ENCODE measurements around the gene C1orf74.

Gene C1orf74

DNA sequence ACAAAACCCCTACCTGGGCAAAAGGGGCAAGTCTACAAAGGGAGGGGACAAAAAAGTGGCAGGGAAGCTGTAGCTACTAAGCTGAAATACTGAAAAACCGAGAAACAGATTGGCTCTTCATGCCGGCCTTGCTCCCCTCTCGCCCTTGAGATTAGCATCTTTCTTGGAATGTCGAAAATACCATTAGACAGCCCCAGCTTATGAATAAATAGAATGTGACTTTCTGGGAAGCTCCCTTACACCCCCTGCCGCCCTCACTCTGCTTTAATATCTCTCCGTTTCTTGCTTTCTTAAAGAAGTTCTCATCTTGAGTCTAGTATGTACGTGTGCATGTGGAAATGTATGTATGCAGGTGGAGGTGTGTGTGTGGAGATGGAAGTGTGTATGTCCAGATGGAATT is 14.4 kb downstream of the C1orf74 start:
- TF ChIP-seq, protein P1, sequence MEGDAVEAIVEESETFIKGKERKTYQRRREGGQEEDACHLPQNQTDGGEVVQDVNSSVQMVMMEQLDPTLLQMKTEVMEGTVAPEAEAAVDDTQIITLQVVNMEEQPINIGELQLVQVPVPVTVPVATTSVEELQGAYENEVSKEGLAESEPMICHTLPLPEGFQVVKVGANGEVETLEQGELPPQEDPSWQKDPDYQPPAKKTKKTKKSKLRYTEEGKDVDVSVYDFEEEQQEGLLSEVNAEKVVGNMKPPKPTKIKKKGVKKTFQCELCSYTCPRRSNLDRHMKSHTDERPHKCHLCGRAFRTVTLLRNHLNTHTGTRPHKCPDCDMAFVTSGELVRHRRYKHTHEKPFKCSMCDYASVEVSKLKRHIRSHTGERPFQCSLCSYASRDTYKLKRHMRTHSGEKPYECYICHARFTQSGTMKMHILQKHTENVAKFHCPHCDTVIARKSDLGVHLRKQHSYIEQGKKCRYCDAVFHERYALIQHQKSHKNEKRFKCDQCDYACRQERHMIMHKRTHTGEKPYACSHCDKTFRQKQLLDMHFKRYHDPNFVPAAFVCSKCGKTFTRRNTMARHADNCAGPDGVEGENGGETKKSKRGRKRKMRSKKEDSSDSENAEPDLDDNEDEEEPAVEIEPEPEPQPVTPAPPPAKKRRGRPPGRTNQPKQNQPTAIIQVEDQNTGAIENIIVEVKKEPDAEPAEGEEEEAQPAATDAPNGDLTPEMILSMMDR (IDR thresholded peaks at IDR 0.05; ENCODE audit: borderline replicate concordance, insufficient read depth, low read depth, low read length), result no peak
- peak overlapping the region; percentile 60 for H3K4me3 ChIP-seq (ENCODE audit: low read depth, low read length)

DNA sequence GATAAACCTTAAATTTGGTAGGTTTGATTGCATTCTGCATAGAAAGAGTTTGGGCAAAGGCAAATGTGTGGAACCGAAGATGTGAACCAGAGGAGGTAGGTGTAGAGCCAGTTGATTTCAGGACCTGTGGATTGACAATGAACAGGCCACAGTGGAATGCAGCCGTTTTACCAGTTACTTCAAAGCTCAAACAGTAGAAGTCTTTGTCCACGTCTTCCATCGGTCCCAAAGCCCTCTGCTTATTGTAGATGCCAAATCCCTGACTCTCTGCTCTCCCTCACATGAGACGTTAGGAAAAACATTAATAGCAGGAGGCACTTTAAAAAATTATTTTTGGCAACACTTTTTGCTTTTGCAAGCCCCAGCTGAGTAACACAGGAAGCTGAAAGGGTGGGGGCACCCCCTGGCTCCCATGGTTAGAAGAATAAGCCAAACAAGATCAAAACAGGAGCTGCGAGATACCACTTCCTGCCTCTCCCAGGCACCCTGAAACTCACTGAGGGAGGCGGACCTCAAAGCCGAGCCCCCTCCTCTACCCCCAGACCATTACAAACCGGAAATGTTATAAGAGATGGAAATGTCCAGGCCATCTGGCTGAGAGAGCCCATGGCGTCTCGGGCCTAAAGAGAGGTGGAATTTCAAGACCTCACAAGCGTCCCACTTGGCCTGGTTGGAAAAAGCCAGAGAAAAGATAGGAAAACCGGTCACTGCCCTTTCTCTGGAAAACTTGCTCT is 15.0 kb downstream of the C1orf74 start:
- peak overlapping the region; percentile 60 for H3K4me3 ChIP-seq (ENCODE audit: low read depth, low read length)
- TF ChIP-seq, protein P1 (IDR thresholded peaks at IDR 0.05; ENCODE audit: borderline replicate concordance, insufficient read depth, low read depth, low read length), result no peak

DNA sequence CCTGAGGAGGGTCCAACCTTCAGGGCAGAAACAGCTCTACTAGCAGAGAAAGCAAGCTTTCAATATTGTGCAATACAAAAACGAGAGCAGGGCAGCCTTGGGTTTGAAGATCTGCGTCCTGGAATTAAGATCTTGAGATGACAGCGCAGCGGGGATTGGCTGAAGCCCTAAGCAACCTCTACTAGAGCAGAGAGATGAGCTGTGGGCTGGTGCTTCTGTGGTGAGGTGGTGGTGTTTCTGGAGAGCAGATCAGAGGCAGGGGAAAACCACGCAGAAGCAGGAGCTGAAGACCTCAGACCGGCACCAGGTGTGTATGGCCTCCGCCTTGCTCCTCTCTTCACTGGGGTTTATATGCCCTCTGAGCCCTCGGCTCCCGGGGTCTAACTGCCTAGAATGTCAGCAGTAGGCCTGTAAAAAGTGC is 16.0 kb downstream of the C1orf74 start:
- TF ChIP-seq, protein P1 (IDR thresholded peaks at IDR 0.05; ENCODE audit: borderline replicate concordance, insufficient read depth, low read depth, low read length), result no peak
- H3K4me3 ChIP-seq (ENCODE audit: low read depth, low read length), result peak overlapping the region; percentile 60

DNA sequence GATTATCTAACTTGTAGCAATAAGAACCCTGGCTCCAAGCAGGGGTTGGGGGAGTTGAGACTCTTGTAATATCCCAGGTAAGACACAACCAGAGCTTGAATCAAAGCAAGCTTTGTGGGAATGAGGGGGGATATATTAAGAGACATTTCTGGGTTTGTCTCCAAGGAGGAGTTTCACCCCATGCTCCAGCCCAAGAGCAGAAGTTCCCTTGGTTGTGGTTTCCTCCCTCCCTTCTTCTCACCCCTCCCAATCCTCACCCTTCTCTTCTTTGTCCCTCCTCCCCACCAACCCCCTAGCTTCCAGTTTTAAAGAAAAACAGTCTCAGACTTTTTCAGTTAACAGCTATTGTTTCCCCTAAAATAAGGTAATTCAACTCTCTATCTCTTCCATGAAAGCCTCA is 16.7 kb downstream of the C1orf74 start:
- TF ChIP-seq, protein P1 (IDR thresholded peaks at IDR 0.05; ENCODE audit: borderline replicate concordance, insufficient read depth, low read depth, low read length), result no peak
- no peak overlapping the region for H3K4me3 ChIP-seq (ENCODE audit: low read depth, low read length)

DNA sequence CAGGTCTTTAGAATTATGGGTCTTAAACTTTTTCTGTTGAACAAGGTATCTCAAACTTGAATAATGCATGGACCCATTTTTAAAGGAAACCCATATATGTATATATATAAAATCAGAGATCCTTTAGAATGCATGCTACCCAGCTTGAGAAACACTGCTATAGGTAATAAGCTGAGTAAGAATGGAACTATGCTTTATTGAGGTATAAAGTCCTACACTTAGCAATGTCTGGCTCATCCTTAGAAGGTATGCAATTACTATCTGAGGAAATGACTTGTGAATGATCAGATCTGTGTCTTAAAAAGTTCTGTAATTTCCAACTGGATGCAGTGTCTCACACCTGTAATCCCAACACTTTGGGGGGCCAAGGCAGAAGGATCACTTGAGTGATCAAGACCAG is 17.3 kb downstream of the C1orf74 start:
- no peak overlapping the region for H3K4me3 ChIP-seq (ENCODE audit: low read depth, low read length)
- TF ChIP-seq, protein P1 (IDR thresholded peaks at IDR 0.05; ENCODE audit: borderline replicate concordance, insufficient read depth, low read depth, low read length), result no peak

DNA sequence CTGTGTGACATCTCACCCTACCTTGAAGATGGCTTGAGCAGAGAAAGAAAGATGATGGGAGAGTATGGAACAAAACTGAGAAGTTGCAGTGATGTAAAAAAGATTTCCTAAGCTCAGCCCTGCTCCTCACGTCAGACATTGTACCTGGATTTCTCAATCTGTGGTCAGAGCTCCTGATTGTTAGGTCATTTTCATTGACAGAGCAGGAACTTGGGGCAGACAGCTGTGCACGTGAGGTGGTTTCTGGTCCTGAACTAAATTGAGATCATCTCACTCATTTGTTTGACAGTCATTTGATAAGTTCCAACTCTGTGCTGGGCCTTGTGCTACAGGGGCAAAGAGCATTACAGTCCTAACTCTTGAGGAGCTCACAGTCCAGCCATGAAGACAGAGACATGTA is 18.3 kb downstream of the C1orf74 start:
- no peak overlapping the region for H3K4me3 ChIP-seq (ENCODE audit: low read depth, low read length)
- TF ChIP-seq, protein P1 (IDR thresholded peaks at IDR 0.05; ENCODE audit: borderline replicate concordance, insufficient read depth, low read depth, low read length), result no peak

DNA sequence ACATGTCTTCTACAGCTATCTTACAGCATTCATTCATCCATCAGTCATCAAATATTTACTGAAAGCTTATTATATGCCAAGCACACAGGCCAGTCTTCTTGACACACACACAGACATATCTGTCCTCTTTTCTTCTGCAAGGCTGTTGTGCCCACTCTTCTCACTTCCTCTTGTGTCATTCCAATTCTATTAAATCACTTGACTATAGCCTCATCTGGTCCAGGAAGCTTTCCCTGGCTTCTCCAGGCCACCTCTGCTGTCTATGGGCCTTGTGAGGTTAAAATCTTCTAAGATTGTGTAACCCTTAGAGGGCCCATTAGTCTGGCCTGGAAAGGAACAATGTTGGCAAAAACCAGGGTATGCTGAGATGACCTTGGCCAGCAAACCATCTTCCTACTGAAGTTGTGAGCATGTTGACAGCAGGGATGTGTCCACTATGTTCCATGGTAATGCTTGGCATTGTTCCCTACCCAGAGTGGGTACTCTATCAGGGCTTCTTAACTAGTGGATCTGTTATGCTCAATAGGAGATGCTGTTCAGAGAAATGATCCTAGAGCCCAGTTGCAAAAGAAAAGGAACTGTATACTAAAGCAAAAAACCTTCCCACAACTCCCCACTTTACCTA is 23.2 kb downstream of the C1orf74 start:
- no peak overlapping the region for H3K4me3 ChIP-seq (ENCODE audit: low read depth, low read length)
- TF ChIP-seq, protein P1 (IDR thresholded peaks at IDR 0.05; ENCODE audit: borderline replicate concordance, insufficient read depth, low read depth, low read length), result no peak

All from GM12875 (cell line).